GM19397 (cell line): ENCODE results near the gene TFAP2E.

Experiments used
- ATAC-seq: cut with Tn5 transposase; IDR thresholded peaks from one replicate; pipeline ENCODE4 v1.9.1; 2021; ENCODE audit warnings: mild to moderate bottlenecking, moderate library complexity; ENCODE audit not compliant: unreplicated experiment

The TFAP2E gene

DNA sequence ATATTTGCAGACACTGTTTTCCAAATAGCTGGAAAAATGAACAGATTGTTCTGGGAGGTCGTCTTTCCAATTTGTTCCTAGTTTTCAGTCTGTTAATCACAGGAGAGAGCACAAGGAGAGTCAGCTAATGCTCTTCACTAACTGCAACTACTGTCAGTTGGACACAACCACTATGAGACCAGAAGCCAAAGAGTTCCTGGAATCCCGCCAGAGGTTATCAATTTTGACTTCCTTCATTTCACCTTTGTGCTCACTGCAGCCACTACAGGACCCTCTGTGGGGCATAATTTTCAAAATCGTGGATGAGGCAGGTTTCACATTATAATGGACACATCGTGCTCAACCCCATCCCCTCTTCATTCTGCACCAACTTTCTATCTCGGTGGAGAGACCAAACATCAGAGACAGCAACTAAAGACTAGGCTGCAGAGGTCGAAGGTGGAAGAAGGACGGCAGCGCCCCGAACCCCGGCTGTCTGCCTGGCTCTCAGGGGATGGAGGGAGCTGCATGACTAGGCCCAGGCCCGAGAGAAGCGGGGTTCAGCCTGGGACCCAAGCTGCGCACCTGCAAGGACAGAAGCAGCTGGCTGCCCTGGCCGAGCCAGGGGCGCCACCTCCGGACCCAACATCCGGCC is 16.5 kb upstream of the TFAP2E start:
- ATAC-seq = no peak

GRCh38 chr1:35557118-35557610 is 15.9 kb upstream of the TFAP2E start, which contains the start of gene KIAA0319L:
Gene KIAA0319L, minus strand, starts transcription at chr1:35557403. Its CDS starts 2,912 bp downstream, at chr1:35554491.
- peak; percentile 73 for ATAC-seq

GRCh38 chr1:35557611-35558373 is 15.3 kb upstream of the TFAP2E start, which contains the start of gene NCDN:
Gene NCDN, plus strand, starts transcription at chr1:35557799. Its CDS starts 392 bp downstream, at chr1:35558191.
- ATAC-seq = peak; percentile 78

- ATAC-seq = no peak
Measured at GRCh38 chr1:35558374-35559316, 14.5 kb upstream of the TFAP2E start.

- ATAC-seq = no peak
Measured at GRCh38 chr1:35559317-35559944, 13.7 kb upstream of the TFAP2E start.

GRCh38 chr1:35560256-35561225 is 12.6 kb upstream of the TFAP2E start:
- no peak for ATAC-seq

GRCh38 chr1:35561297-35561971 is 11.7 kb upstream of the TFAP2E start:
- ATAC-seq = no peak

DNA sequence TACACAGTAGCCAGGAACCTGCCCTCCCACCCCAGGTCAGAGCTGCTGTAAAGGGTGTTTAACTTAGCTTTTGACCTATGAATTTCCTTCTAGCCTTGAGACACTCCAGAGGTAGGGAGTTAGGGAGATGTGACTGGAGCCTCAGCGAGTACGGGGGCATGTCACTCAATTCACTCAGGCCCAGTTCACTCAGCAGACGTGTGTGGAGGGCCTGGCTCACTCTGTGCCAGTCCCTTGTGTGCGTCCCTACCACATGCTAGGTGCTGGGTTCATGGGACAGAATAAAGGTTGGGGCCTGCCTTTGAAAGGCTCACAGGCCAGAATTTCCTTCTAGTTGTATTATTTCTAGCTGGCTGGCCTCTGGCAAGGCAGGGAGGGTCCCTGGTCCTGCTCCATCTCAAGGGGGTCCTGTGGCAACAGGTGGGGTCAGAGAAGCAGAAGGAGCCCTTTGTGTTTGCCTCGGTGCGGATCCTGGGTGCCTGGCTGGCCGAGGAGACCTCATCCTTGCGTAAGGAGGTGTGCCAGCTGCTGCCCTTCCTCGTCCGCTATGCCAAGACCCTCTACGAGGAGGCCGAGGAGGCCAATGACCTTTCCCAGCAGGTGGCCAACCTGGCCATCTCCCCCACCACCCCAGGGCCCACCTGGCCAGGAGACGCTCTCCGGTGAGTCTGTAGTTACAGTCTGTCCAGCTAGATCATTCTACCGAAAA is 11.0 kb upstream of the TFAP2E start:
- ATAC-seq = no peak

GRCh38 chr1:35563166-35563565 is 9.9 kb upstream of the TFAP2E start:
- ATAC-seq = no peak

DNA sequence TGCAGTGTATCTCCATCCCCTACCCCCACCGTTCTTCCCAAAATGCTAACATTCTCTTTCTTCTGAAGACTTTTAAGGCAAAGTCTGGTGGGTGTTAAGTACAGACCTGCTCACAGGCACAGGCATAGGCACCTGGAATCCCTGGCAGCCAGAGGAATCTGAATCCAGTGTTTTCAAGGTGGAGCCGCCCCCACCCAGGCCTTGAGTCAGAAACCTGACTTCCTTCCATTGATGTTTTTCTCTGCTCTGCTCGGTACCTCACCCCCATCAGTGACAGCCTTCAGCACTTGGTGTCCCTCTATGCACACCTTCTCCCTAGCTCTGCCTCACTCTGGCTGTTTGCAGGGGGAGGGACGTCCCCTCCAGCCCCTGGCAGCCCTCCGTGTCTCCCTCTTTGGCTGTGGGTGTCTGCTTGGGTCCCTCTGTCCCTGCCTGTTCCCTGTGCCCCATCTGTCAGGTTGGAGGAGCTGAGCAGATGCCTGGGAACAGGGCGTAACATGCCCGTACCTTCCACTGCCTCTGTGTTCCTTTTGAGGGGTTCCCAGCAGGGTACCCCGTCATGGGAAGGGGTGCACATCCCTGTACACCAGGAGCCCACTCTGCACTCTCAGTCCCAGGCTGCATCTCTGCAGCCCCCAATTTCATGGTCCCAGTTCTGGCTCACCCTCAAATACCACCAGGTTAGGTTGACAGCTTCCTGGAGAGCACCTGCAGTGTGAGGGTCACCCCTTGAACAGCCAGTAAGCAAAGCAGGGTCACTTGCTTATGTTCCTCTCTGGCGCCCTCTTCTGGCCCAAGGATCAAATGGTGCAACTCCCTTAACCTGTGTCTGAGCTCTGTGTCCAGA is 8.9 kb upstream of the TFAP2E start:
- ATAC-seq = no peak

DNA sequence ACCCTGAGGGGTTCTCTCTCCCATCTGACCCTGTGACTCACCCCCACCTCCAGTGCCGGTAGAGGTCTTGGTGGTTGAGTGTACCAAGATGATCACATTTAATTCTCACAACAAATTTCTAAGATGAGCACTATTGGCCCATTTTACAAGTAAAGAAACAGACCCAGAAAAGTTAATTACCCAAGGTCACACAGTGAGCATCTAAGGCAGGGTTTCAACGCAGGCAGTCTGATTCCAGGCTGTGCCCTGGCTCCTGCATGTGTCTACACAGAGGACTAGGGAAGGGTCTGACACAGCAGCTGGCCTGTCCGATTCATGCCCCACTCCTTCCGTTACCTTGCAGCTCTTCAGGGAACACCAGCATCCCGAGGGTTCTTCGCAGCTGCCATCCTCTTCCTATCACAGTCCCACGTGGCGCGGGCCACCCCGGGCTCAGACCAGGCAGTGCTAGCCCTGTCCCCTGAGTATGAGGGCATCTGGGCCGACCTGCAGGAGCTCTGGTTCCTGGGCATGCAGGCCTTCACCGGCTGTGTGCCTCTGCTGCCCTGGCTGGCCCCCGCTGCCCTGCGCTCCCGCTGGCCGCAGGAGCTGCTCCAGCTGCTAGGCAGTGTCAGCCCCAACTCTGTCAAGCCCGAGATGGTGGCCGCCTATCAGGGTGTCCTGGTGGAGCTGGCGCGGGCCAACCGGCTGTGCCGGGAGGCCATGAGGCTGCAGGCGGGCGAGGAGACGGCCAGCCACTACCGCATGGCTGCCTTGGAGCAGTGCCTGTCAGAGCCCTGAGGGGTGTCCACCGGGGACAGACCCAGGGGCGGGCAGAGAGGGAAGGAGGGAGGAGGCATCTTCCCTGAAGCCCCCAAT is 8.0 kb upstream of the TFAP2E start:
- no peak for ATAC-seq

DNA sequence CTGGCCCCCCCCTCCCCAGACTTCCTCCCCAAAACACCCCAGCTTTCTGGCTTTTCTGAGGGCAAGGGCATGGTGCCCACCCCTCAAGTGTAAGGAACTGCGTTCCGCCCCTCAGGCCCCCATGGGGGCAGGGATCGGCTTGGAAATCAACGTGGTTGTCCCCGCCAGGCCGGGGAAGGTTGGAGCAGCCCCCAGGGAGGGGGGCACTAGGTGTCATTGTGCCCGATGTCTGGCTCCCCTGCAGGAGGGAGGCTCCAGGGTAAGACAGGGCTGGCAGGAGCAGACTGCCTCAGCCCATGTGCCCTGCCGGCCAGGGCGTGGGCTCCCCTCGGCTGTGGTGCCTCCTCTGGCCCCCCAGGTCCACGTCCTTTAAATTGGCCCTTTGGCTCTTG is 7.4 kb upstream of the TFAP2E start:
- no peak for ATAC-seq

- ATAC-seq = no peak
Measured at GRCh38 chr1:35567947-35568558, 5.1 kb upstream of the TFAP2E start.

GRCh38 chr1:35568975-35569395 is 4.1 kb upstream of the TFAP2E start:
- no peak for ATAC-seq

GRCh38 chr1:35569936-35570335 is 3.2 kb upstream of the TFAP2E start:
- ATAC-seq = no peak

DNA sequence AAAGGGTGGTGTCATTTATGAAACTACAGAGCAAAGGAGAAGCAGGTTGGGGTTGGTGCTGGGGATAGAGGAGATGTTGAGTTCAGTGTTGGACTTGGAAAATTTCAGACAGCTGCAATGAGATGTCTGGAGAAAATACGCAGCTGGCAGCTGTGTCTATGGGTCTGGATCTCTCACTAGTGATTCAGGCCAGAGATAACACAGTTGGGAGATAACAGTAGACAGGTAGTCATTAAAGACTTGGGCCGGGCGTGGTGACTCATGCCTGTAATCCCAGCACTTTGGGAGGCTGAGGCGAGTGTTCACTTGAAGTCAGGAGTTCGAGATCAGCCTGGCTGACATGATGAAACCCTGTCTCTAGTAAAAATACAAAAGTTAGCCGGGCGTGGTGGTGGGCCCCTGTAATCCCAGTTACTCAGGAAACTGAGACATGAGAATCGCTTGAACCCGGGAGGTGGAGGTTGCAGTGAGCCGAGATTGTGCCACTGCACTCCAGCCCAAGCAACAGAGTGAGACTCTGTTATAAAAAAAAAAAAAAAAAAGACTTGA is 2.5 kb upstream of the TFAP2E start:
- no peak for ATAC-seq
